Endothelial cell of umbilical vein (primary cell): ENCODE results near the gene CCSER1. TPM values are rescaled to one million over a fixed set of nuclear protein-coding genes. Genes with fewer than 3 reads are reported as not detected.

Experiments used
- BruUV-seq: library from RNA; stranded (reverse); fragments of 400-500 nt; replicated peaks from 2 replicates; lab custom pipeline; 2021; lab: Mats Ljungman, UMichigan
- CTCF ChIA-PET: fragments of 300-600, 350-600 bp; sonication (Branson Sonifier 250); formaldehyde crosslinking; loops from one replicate; lab custom pipeline; 2021; ENCODE audit warnings: antibody characterized with exemption, inconsistent platforms; lab: Charles Lee
- POLR2A ChIA-PET: fragments of 300-600, 350-600 bp; sonication (Branson Sonifier 250); formaldehyde crosslinking; loops from one replicate; lab custom pipeline; 2021; ENCODE audit warnings: antibody characterized with exemption, inconsistent platforms; lab: Charles Lee
- DNase-seq: peaks from one replicate; pipeline ENCODE4 v3.0.0-alpha.2; 2011; ENCODE audit warnings: low read depth, low spot score
- FAIRE-seq: peaks from 2 replicates; lab custom pipeline; 2011; peaks lifted over from hg19 to GRCh38; lab: Jason Lieb, UNC
- H2AFZ ChIP-seq: 2 replicates; pipeline ENCODE4 v1.6.0; 2012; ENCODE audit warnings: low read depth, low read length, control low read depth, inconsistent platforms
- H3K27ac ChIP-seq: 2 replicates; pipeline ENCODE4 v1.5.1; 2011; ENCODE audit warnings: low read depth, mild to moderate bottlenecking, control low read depth, low read length, moderate library complexity; ENCODE audit not compliant: insufficient read depth
- H3K27me3 ChIP-seq, 2 experiments: 2 replicates each; pipeline versions ENCODE4 v1.6.0 to v1.6.1; 2011; ENCODE audit warnings: low read length in 2 of 2, mixed read lengths in 1 of 2; ENCODE audit not compliant: control insufficient read depth in 2 of 2, insufficient read depth in 2 of 2
- H3K36me3 ChIP-seq, 2 experiments: 2 replicates in 1 of 2; 3 replicates in 1 of 2; pipeline ENCODE4 v1.5.1; 2011; ENCODE audit warnings: low read length in 2 of 2, mild to moderate bottlenecking in 1 of 2, moderate library complexity in 1 of 2; ENCODE audit not compliant: control insufficient read depth in 2 of 2, insufficient read depth in 2 of 2; ENCODE audit errors: extremely low read depth in 1 of 2
- H3K4me1 ChIP-seq: 3 replicates; pipeline ENCODE4 v1.5.1; 2011; ENCODE audit warnings: mild to moderate bottlenecking, low read length; ENCODE audit not compliant: control insufficient read depth, insufficient read depth; ENCODE audit errors: extremely low read depth
- H3K4me2 ChIP-seq: 2 replicates; pipeline ENCODE4 v1.6.1; 2011; ENCODE audit warnings: low read length, control low read depth, mixed read lengths; ENCODE audit not compliant: insufficient read depth
- H3K4me3 ChIP-seq, 3 experiments: fragments of 200-600 bp in 1 of 3; sonication (generic), shearing (Covaris generic) in 1 of 3; replicated peaks in 1 of 3; 2 replicates each; pipeline ENCODE4 v1.5.1; 2011 to 2016; ENCODE audit warnings: control low read depth in 3 of 3, low read length in 3 of 3, mild to moderate bottlenecking in 2 of 3, inconsistent platforms in 1 of 3, low read depth in 1 of 3, moderate library complexity in 1 of 3; ENCODE audit not compliant: insufficient read depth in 1 of 3
- H3K79me2 ChIP-seq: 2 replicates; pipeline ENCODE4 v1.6.0; 2012; ENCODE audit warnings: low read length, inconsistent platforms; ENCODE audit not compliant: control insufficient read depth, insufficient read depth
- H3K9ac ChIP-seq: replicated peaks from 2 replicates; pipeline ENCODE3; 2011; ENCODE audit warnings: low read length, control low read depth; ENCODE audit not compliant: insufficient read depth; ENCODE audit errors: extremely low read depth
- H3K9me1 ChIP-seq: replicated peaks from 3 replicates; pipeline ENCODE4 v1.6.0; 2011; ENCODE audit warnings: mild to moderate bottlenecking, low read length; ENCODE audit not compliant: control insufficient read depth, insufficient read depth; ENCODE audit errors: extremely low read depth
- H3K9me3 ChIP-seq: replicated peaks from 2 replicates; pipeline ENCODE4 v1.5.1; 2012; ENCODE audit warnings: low read length, inconsistent platforms; ENCODE audit not compliant: control insufficient read depth, insufficient read depth
- H4K20me1 ChIP-seq: replicated peaks from 2 replicates; pipeline ENCODE3; 2011; ENCODE audit warnings: mild to moderate bottlenecking, low read length; ENCODE audit not compliant: control insufficient read depth, insufficient read depth; ENCODE audit errors: extremely low read depth
- EZH2 ChIP-seq: IDR thresholded peaks from 2 replicates; pipeline ENCODE4 v1.6.1; 2012; ENCODE audit warnings: borderline replicate concordance, low read depth, mild to moderate bottlenecking, moderate library complexity, low read length, inconsistent platforms; ENCODE audit not compliant: severe bottlenecking
- FOS ChIP-seq: IDR thresholded peaks from 2 replicates; pipeline ENCODE4 v1.6.1; 2011; ENCODE audit warnings: mild to moderate bottlenecking, low read length, moderate library complexity, borderline replicate concordance; ENCODE audit not compliant: insufficient read depth
- GATA2 ChIP-seq: IDR thresholded peaks from 2 replicates; pipeline ENCODE4 v1.7.0; 2011; ENCODE audit warnings: low read depth, mild to moderate bottlenecking, moderate library complexity, mixed read lengths, low read length; ENCODE audit not compliant: insufficient read length, insufficient read depth
- JUN ChIP-seq: IDR thresholded peaks from 2 replicates; pipeline ENCODE4 v1.6.1; 2011; ENCODE audit warnings: borderline replicate concordance, low read depth; ENCODE audit not compliant: insufficient read length, insufficient read depth
- MYC ChIP-seq: IDR thresholded peaks from one replicate; pipeline ENCODE4 v1.6.1; 2011; ENCODE audit warnings: mild to moderate bottlenecking, low read depth, low read length
- POLR2A ChIP-seq: IDR thresholded peaks from 2 replicates; pipeline ENCODE4 v1.6.1; 2012; ENCODE audit warnings: low read depth, mild to moderate bottlenecking, control low read depth, low read length
- POLR2AphosphoS5 ChIP-seq: IDR thresholded peaks from 2 replicates; pipeline ENCODE4 v1.6.1; 2012; ENCODE audit warnings: low read depth, mild to moderate bottlenecking, control low read depth, low read length, moderate library complexity; ENCODE audit not compliant: insufficient read depth
- dilution Hi-C: fragments of 300-500 bp; cut with MboI; formaldehyde crosslinking; loops from one replicate; pipeline ENCODE4 v1.15.0; 2019; ENCODE audit warnings: low sequenced_read_pairs; ENCODE audit not compliant: extremely low pct_ligation_motif_present
- intact Hi-C: fragments of 100-400 bp; cut with micrococcal nuclease; formaldehyde crosslinking; loops from one replicate; pipeline ENCODE4 v1.10.0; 2022
- polyA plus RNA-seq, 4 experiments: library from polyadenylated mRNA; depleted of rRNA in 3 of 4; stranded (reverse) in 3 of 4; unstranded in 1 of 4; fragments of >200 nt; gene quantifications; 2 replicates each; pipeline versions ENCODE4 v1.2.1 to v1.2.3, GENCODE V29; 2011 to 2012; ENCODE audit warnings: missing spikeins in 1 of 4
- total RNA-seq: library from RNA; stranded (reverse); gene quantifications from 2 replicates; pipeline ENCODE4 v1.2.3, GENCODE V29; 2021
- TF ChIP-seq, protein P1 (sequence below), 2 donors: IDR thresholded peaks; 1 replicate in 1 of 2; 2 replicates in 1 of 2; pipeline ENCODE4 v1.5.1; 2011; ENCODE audit warnings: low read length in 2 of 2, mild to moderate bottlenecking in 2 of 2, moderate library complexity in 2 of 2, control low read depth in 1 of 2, inconsistent platforms in 1 of 2, low read depth in 1 of 2; ENCODE audit not compliant: insufficient read depth in 1 of 2; ENCODE audit errors: extremely low read depth in 1 of 2
- TF ChIP-seq, protein P2 (sequence below): IDR thresholded peaks from 2 replicates; pipeline ENCODE4 v1.6.1; 2011; ENCODE audit not compliant: insufficient read depth, insufficient read length

The CCSER1 gene
- total and polyA plus RNA-seq, 2 donors (not counting 3 experiments of a cell fraction or from before 2014, with no cell fraction given): 0.11 to 1.8 TPM

DNA sequence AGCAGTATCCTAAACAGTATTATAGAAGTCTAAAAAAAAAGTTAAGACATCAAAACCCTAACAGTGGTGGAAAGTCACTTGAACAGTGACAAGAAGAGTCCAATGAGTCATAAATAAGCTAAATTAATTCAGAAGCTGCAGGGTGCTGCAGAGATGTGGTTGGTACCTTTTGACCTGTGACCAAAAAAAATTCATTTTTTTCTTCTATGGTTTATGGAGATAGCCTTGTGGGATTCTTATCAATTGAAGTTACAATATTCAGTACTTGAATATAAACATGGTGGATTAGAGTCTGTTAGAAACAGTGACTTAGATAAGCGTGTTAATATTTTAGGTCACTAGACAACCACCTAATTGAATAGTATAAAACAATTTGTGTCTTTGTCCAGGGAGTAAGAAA is 35.4 kb downstream of the CCSER1 start:
- dilution Hi-C loops: no loop called here
- no peaks in the 10 kb centered on the region for H3K9me1 ChIP-seq
- TF ChIP-seq POLR2AphosphoS5 (no peak), POLR2A (no peak), FOS (no peak), EZH2 (no peak), JUN (no peak), MYC (no peak)
- no peak overlapping the region for H2AFZ ChIP-seq
- no peaks in the 10 kb centered on the region for H3K79me2 ChIP-seq
- DNase-seq: no peak
- no peaks in the 10 kb centered on the region for H3K36me3 ChIP-seq
- no peak overlapping the region for H3K4me3 ChIP-seq
- no peak overlapping the region for H3K27ac ChIP-seq
- H3K9ac ChIP-seq: no peak overlapping the region
- H3K4me1 ChIP-seq: no peaks in the 10 kb centered on the region
- BruUV-seq: no TSS peak
- CTCF ChIA-PET: no interaction called here
- intact Hi-C loops: no loop called here
- H3K9me3 ChIP-seq: no peaks in the 10 kb centered on the region
- FAIRE-seq: no peak
- POLR2A ChIA-PET: no interaction called here
- H3K4me2 ChIP-seq: no peak overlapping the region
- no peaks in the 10 kb centered on the region for H4K20me1 ChIP-seq
- H3K27me3 ChIP-seq: no peaks in the 10 kb centered on the region

DNA sequence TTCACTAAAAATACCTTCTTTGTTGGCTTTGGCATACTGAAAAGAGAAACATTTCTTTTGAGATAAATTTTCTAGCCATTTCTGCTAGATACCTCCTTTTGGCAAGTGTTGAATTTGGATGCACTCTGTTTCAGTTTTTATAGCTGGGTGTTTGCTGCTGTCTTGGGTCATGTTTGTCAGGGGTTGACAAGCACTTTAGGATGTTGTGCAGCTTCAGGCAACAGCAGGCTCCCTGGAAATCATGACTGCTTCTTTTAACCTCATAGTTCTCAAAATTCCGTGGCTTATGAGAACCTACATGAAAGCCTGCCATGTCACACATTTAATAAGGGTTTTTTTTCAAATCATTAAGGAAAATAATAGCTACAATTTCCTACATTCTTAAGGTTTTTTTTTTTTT is 36.7 kb downstream of the CCSER1 start:
- H3K36me3 ChIP-seq: no peaks in the 10 kb centered on the region
- intact Hi-C loops: no loop called here
- ChIA-PET CTCF (interaction anchor here (1.0 to 1.1 kb wide), 2 partner anchors 12 to 805 kb away, joined by 3 to 5 read pairs; no protein-coding TSS in a partner anchor), POLR2A (no interaction called here)
- no peak overlapping the region for H3K27ac ChIP-seq
- dilution Hi-C loops: no loop called here
- H2AFZ ChIP-seq: no peak overlapping the region
- no peaks in the 10 kb centered on the region for H3K79me2 ChIP-seq
- DNase-seq: no peak
- H3K4me2 ChIP-seq: no peak overlapping the region
- no peak overlapping the region for H3K4me3 ChIP-seq
- H4K20me1 ChIP-seq: no peaks in the 10 kb centered on the region
- no peaks in the 10 kb centered on the region for H3K9me1 ChIP-seq
- no peak for TF ChIP-seq FOS
- no peak for TF ChIP-seq GATA2
- TF ChIP-seq POLR2A: no peak
- TF ChIP-seq, protein P1, sequence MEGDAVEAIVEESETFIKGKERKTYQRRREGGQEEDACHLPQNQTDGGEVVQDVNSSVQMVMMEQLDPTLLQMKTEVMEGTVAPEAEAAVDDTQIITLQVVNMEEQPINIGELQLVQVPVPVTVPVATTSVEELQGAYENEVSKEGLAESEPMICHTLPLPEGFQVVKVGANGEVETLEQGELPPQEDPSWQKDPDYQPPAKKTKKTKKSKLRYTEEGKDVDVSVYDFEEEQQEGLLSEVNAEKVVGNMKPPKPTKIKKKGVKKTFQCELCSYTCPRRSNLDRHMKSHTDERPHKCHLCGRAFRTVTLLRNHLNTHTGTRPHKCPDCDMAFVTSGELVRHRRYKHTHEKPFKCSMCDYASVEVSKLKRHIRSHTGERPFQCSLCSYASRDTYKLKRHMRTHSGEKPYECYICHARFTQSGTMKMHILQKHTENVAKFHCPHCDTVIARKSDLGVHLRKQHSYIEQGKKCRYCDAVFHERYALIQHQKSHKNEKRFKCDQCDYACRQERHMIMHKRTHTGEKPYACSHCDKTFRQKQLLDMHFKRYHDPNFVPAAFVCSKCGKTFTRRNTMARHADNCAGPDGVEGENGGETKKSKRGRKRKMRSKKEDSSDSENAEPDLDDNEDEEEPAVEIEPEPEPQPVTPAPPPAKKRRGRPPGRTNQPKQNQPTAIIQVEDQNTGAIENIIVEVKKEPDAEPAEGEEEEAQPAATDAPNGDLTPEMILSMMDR (IDR thresholded peaks at IDR 0.05; ENCODE audit: extremely low read depth in 1 of 2, insufficient read depth in 1 of 2, low read depth in 1 of 2, low read length in 2 of 2): no peak
- TF ChIP-seq EZH2: no peak
- TF ChIP-seq JUN: no peak
- TF ChIP-seq, protein P2, sequence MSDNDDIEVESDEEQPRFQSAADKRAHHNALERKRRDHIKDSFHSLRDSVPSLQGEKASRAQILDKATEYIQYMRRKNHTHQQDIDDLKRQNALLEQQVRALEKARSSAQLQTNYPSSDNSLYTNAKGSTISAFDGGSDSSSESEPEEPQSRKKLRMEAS: no peak
- no peak for TF ChIP-seq MYC
- TF ChIP-seq POLR2AphosphoS5: no peak
- no peak for FAIRE-seq
- H3K9me3 ChIP-seq: no peaks in the 10 kb centered on the region
- no peak overlapping the region for H3K9ac ChIP-seq
- no TSS peak for BruUV-seq
- no peaks in the 10 kb centered on the region for H3K4me1 ChIP-seq
- H3K27me3 ChIP-seq: no peaks in the 10 kb centered on the region
